Endothelial cell of umbilical vein (primary cell): ENCODE data around the gene UGGT2. TPM values are rescaled to one million over a fixed set of nuclear protein-coding genes. Genes with fewer than 3 reads are reported as not detected.
"Not testable (repeated sequence)": the region's sequence is repeated elsewhere in the genome, so short reads cannot be mapped to it uniquely, and the experiment has no call there.

ENCODE experiments used
- BruUV-seq: library from RNA; stranded (reverse); fragments of 400-500 nt; replicated peaks from 2 replicates; lab custom pipeline; 2021; lab: Mats Ljungman, UMichigan
- CTCF ChIA-PET: fragments of 300-600, 350-600 bp; sonication (Branson Sonifier 250); formaldehyde crosslinking; loops from one replicate; lab custom pipeline; 2021; ENCODE audit warnings: antibody characterized with exemption, inconsistent platforms; lab: Charles Lee
- POLR2A ChIA-PET: fragments of 300-600, 350-600 bp; sonication (Branson Sonifier 250); formaldehyde crosslinking; loops from one replicate; lab custom pipeline; 2021; ENCODE audit warnings: antibody characterized with exemption, inconsistent platforms; lab: Charles Lee
- DNase-seq: peaks from one replicate; pipeline ENCODE4 v3.0.0-alpha.2; 2011; ENCODE audit warnings: low read depth, low spot score
- FAIRE-seq: peaks from 2 replicates; lab custom pipeline; 2011; peaks lifted over from hg19 to GRCh38; lab: Jason Lieb, UNC
- H2AFZ ChIP-seq: 2 replicates; pipeline ENCODE4 v1.6.0; 2012; ENCODE audit warnings: low read depth, low read length, control low read depth, inconsistent platforms
- H3K27ac ChIP-seq: 2 replicates; pipeline ENCODE4 v1.5.1; 2011; ENCODE audit warnings: low read depth, mild to moderate bottlenecking, control low read depth, low read length, moderate library complexity; ENCODE audit not compliant: insufficient read depth
- H3K27me3 ChIP-seq, 2 experiments: 2 replicates each; pipeline versions ENCODE4 v1.6.0 to v1.6.1; 2011; ENCODE audit warnings: low read length in 2 of 2, mixed read lengths in 1 of 2; ENCODE audit not compliant: control insufficient read depth in 2 of 2, insufficient read depth in 2 of 2
- H3K36me3 ChIP-seq, 2 experiments: 2 replicates in 1 of 2; 3 replicates in 1 of 2; pipeline ENCODE4 v1.5.1; 2011; ENCODE audit warnings: low read length in 2 of 2, mild to moderate bottlenecking in 1 of 2, moderate library complexity in 1 of 2; ENCODE audit not compliant: control insufficient read depth in 2 of 2, insufficient read depth in 2 of 2; ENCODE audit errors: extremely low read depth in 1 of 2
- H3K4me1 ChIP-seq: 3 replicates; pipeline ENCODE4 v1.5.1; 2011; ENCODE audit warnings: mild to moderate bottlenecking, low read length; ENCODE audit not compliant: control insufficient read depth, insufficient read depth; ENCODE audit errors: extremely low read depth
- H3K4me2 ChIP-seq: 2 replicates; pipeline ENCODE4 v1.6.1; 2011; ENCODE audit warnings: low read length, control low read depth, mixed read lengths; ENCODE audit not compliant: insufficient read depth
- H3K4me3 ChIP-seq, 3 experiments: fragments of 200-600 bp in 1 of 3; sonication (generic), shearing (Covaris generic) in 1 of 3; replicated peaks in 1 of 3; 2 replicates each; pipeline ENCODE4 v1.5.1; 2011 to 2016; ENCODE audit warnings: control low read depth in 3 of 3, low read length in 3 of 3, mild to moderate bottlenecking in 2 of 3, inconsistent platforms in 1 of 3, low read depth in 1 of 3, moderate library complexity in 1 of 3; ENCODE audit not compliant: insufficient read depth in 1 of 3
- H3K79me2 ChIP-seq: 2 replicates; pipeline ENCODE4 v1.6.0; 2012; ENCODE audit warnings: low read length, inconsistent platforms; ENCODE audit not compliant: control insufficient read depth, insufficient read depth
- H3K9ac ChIP-seq: replicated peaks from 2 replicates; pipeline ENCODE3; 2011; ENCODE audit warnings: low read length, control low read depth; ENCODE audit not compliant: insufficient read depth; ENCODE audit errors: extremely low read depth
- H3K9me1 ChIP-seq: replicated peaks from 3 replicates; pipeline ENCODE4 v1.6.0; 2011; ENCODE audit warnings: mild to moderate bottlenecking, low read length; ENCODE audit not compliant: control insufficient read depth, insufficient read depth; ENCODE audit errors: extremely low read depth
- H3K9me3 ChIP-seq: replicated peaks from 2 replicates; pipeline ENCODE4 v1.5.1; 2012; ENCODE audit warnings: low read length, inconsistent platforms; ENCODE audit not compliant: control insufficient read depth, insufficient read depth
- H4K20me1 ChIP-seq: replicated peaks from 2 replicates; pipeline ENCODE3; 2011; ENCODE audit warnings: mild to moderate bottlenecking, low read length; ENCODE audit not compliant: control insufficient read depth, insufficient read depth; ENCODE audit errors: extremely low read depth
- EZH2 ChIP-seq: IDR thresholded peaks from 2 replicates; pipeline ENCODE4 v1.6.1; 2012; ENCODE audit warnings: borderline replicate concordance, low read depth, mild to moderate bottlenecking, moderate library complexity, low read length, inconsistent platforms; ENCODE audit not compliant: severe bottlenecking
- dilution Hi-C: fragments of 300-500 bp; cut with MboI; formaldehyde crosslinking; loops from one replicate; pipeline ENCODE4 v1.15.0; 2019; ENCODE audit warnings: low sequenced_read_pairs; ENCODE audit not compliant: extremely low pct_ligation_motif_present
- intact Hi-C: fragments of 100-400 bp; cut with micrococcal nuclease; formaldehyde crosslinking; loops from one replicate; pipeline ENCODE4 v1.10.0; 2022
- polyA plus RNA-seq, 4 experiments: library from polyadenylated mRNA; depleted of rRNA in 3 of 4; stranded (reverse) in 3 of 4; unstranded in 1 of 4; fragments of >200 nt; gene quantifications; 2 replicates each; pipeline versions ENCODE4 v1.2.1 to v1.2.3, GENCODE V29; 2011 to 2012; ENCODE audit warnings: missing spikeins in 1 of 4
- total RNA-seq: library from RNA; stranded (reverse); gene quantifications from 2 replicates; pipeline ENCODE4 v1.2.3, GENCODE V29; 2021
- TF ChIP-seq, protein P1 (sequence below): IDR thresholded peaks from 2 replicates; pipeline ENCODE4 v1.6.1; 2011; ENCODE audit not compliant: insufficient read depth, insufficient read length

The UGGT2 gene
- total and polyA plus RNA-seq, 2 donors (not counting 3 experiments of a cell fraction or from before 2014, with no cell fraction given), result 4.6 to 25.1 TPM

DNA sequence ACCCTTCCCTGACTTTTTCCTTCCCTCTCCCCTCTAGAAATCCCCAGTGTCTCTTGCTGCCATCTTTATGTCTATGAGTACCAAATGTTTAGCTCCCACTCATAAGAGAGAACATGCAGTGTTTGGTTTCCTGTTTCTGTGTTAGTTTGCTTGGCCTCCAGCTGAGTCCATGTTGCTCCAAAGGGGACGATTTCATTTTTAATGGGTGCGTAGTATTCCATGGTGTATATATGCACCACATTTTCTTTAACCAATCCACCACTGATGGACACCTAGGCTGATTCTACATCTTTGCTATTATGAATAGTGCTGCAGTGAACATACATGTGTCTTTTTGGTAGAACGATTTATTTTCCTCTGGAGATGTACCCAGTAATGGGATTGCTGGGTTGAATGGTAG is 123.8 kb downstream of the UGGT2 start:
- Histone ChIP-seq H3K4me1 (peaks cover 3% of the 10 kb centered on the region), H3K27ac (no peak overlapping the region), H3K4me2 (no peak overlapping the region), H4K20me1 (no peaks in the 10 kb centered on the region), H3K79me2 (no peaks in the 10 kb centered on the region), H3K9ac (no peak overlapping the region), H2AFZ (no peak overlapping the region), H3K4me3 (no peak overlapping the region), H3K36me3 (no peaks in the 10 kb centered on the region), H3K9me1 (no peaks in the 10 kb centered on the region), H3K9me3 (no peaks in the 10 kb centered on the region), H3K27me3 (no peaks in the 10 kb centered on the region)
- dilution Hi-C loops, result no loop called here
- ChIA-PET CTCF (no interaction called here), POLR2A (no interaction called here)
- FAIRE-seq (no peak), DNase-seq (no peak)
- no peak for TF ChIP-seq EZH2
- TF ChIP-seq, protein P1, sequence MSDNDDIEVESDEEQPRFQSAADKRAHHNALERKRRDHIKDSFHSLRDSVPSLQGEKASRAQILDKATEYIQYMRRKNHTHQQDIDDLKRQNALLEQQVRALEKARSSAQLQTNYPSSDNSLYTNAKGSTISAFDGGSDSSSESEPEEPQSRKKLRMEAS, result no peak
- BruUV-seq, result no TSS peak
- intact Hi-C loops, result no loop called here

DNA sequence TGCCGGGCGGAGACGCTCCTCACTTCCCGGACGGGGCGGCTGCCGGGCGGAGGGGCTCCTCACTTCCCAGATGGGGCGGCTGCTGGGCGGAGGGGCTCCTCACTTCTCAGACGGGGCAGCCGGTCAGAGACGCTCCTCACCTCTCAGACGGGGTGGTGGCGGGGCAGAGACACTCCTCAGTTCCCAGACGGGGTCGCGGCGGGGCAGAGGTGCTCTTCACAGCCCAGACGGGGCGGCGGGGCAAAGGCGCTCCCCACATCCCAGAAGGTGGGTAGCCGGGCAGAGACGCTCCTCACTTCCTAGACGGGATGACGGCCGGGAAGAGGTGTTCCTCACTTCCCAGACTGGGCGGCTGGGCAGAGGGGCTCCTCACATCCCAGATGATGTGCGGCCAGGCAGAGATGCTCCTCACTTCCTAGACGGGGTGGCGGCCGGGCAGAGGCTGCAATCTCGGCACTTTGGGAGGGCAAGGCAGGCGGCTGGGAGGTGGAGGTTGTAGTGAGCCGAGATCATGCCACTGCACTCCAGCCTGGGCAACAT is 124.8 kb downstream of the UGGT2 start:
- H3K9me3 ChIP-seq, POLR2A ChIA-PET, intact Hi-C loops, DNase-seq, H3K36me3 ChIP-seq, H3K4me2 ChIP-seq, dilution Hi-C loops, FAIRE-seq, H2AFZ ChIP-seq, H4K20me1 ChIP-seq, CTCF ChIA-PET, H3K4me3 ChIP-seq, H3K27me3 ChIP-seq, H3K79me2 ChIP-seq, H3K27ac ChIP-seq, BruUV-seq, H3K9me1 ChIP-seq, H3K9ac ChIP-seq, H3K4me1 ChIP-seq: not testable (repeated sequence)
